Measurements from ENCODE around the gene ISYNA1. TPM values are rescaled to one million over a fixed set of nuclear protein-coding genes. Genes with fewer than 3 reads are reported as not detected.

ISYNA1 gene
- total RNA-seq, 2 donors from 2014 or later = 29.2 to 44.6 TPM

DNA sequence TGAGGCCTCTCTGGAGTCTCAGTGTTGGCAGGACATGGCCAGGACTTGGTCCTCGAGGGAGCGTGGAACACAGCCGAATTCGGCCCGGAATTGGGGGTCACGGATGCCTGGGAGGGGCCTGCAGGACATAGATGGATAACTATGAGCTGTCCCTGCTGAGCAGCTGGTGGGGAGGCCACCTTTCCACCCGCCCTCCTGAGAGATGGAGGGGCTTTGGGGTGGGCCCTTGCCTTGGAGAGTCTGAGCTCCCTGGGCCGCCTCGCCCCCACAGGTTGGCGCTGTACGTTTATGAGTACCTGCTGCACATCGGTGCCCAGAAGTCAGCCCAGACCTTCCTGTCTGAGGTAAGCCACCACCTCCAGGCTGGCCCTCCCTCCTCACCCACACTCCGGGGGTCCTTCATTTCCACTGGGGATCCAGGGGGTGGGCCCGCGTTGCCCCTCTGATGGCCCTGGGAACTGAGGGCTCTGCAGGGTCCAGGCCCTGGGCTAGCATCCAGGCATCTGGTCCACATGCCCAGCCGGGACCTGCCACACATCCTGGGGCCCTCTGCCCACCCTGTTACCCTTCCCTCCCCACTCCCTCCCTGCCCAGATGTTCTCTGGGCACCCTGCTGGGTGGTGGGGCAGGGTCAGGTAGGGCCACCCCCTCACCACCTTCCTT lies 10.7 kb downstream of the ISYNA1 start:
- DNase-seq = no peak
- intact Hi-C loops (cut with DNase I) = no loop called here
- ATAC-seq = no peak

DNA sequence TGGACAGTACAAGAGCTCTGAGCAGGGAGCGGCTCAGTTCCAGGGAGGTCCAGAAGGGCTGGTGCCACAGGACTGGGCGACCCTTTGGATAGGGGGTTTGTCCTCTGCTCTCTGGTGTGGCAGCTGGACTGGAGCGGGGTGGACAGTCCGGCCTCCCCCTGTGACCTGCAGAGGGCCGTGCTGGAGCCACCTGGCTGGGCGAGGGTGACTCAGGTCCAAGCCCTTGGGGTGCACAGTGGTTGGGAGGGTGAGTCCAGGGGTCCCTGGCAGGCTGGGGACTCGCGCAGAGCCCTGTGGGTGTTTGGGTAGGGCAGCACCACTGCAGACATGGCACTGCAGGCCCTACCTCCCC lies 11.5 kb downstream of the ISYNA1 start:
- intact Hi-C loops (cut with DNase I) = no loop called here
- no peak for ATAC-seq
- no peak for DNase-seq

DNA sequence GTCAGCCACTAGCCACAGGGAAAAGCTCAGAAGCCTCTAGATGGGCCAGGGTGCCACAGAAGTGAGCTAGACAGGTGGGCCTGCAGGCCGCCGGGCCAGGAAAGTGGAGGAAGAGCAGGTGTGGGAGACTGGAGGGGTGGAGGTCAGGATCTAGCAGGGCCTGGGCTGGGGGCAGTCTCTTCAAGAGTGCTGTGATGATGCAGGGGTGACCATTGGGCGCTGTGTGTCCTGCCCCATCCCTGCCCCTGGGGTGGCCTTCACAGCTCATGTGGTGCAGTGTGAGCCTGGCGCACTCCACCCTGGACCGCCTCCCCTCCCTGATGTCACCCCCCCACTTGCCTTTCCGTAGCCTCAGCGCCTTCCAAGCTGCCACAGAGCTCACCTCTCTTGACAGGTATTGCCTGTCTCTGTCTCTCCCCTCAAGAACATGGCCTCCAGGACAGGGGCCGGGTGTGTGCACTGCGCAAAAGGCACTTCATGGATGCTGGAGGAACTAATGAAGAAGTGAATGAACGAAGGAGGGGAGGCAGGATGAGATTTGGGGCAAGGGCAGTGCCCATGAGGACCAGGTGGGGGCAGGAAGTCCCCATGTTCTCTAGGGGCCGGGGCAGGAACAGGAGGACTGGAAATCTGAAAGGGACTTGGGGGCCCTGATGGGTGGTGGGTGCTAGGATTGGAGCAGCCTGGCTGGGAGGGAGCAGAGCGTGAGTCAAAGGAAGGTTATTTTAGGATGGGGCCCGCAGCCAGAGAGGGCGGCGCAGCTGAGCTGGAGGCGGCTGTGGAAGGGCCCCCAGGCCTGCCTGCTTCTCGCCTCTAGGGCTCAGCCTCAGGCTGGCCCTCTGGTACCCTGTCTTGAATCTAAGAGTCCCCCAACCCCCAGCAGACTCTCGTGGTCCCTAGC lies 12.2 kb downstream of the ISYNA1 start:
- DNase-seq (peak; percentile 70), ATAC-seq (peak; percentile 60 to 63)
- intact Hi-C loops (cut with DNase I) = no loop called here

DNA sequence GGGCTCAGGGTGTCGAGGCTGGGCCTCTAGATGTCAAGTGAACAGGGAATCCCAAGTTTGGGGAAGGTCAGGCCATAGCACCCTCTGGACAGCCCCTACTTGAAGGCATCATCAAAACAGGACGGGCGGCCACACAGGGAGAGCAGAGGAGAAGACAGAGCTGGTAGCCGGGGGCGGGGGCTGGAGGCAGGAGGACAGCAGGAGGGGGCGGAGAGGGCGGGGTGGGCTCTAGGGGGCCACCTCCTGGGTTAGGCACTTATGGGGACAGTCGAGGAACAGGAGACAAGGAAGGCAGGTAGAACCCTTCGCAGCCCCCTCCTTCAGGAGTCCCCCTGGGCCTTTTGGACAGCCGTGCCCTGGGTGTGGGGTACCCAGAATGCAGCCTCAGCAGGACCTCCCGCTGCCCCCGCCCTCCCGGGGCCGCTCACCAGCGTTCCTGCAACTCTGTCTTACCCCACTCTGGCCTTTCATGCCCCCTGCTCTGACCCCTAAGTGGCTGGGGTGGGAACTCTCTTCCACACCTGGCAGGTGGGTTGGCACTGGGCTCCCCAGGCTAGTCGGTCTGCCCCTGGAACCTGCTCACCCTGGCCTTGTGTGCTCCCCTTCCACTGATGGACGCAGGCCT lies 12.9 kb downstream of the ISYNA1 start:
- ATAC-seq = no peak

DNA sequence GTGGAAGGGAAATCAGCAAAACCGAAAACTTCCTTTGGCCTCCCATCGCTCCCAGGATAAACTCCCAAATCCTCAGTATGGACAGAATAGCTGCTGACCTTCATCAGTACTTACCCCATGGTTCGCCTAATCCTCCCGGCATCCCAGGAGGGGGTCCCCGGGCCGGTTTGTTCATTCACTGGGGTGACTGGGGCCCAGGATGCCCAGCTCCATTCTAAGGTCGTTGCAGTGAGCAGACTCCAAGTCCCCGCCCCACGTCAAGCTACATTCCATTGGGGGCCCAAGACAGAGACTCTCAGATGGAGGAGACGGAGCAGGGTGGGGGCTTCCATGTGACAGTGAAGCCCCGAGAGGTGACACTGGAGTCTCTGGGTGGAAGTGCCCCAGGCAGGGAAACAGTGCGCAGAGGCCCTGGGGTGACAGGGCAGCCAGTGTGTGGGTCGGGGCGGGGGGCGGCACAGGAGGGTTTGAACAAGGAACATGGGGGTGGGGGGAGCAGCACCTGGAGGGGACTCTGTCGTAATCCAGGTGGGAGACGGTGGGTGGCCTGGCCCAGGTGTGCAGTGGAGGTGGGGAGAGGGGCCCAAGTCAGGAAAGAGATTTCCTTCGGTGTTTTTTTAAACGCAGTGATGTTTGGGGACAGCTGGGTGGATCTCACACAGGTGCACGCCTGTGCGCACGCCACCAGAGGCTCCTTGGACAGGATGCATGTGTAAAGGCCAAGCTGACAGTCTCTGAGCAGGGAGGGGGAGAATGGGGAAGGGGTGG lies 13.6 kb downstream of the ISYNA1 start:
- no peak for DNase-seq
- intact Hi-C loops (cut with DNase I) = no loop called here
- no peak for ATAC-seq

More for the DNA sequence above, 12.9 kb downstream of the ISYNA1 start:
- intact Hi-C loops (cut with DNase I) = no loop called here
- DNase-seq = no peak

DNA sequence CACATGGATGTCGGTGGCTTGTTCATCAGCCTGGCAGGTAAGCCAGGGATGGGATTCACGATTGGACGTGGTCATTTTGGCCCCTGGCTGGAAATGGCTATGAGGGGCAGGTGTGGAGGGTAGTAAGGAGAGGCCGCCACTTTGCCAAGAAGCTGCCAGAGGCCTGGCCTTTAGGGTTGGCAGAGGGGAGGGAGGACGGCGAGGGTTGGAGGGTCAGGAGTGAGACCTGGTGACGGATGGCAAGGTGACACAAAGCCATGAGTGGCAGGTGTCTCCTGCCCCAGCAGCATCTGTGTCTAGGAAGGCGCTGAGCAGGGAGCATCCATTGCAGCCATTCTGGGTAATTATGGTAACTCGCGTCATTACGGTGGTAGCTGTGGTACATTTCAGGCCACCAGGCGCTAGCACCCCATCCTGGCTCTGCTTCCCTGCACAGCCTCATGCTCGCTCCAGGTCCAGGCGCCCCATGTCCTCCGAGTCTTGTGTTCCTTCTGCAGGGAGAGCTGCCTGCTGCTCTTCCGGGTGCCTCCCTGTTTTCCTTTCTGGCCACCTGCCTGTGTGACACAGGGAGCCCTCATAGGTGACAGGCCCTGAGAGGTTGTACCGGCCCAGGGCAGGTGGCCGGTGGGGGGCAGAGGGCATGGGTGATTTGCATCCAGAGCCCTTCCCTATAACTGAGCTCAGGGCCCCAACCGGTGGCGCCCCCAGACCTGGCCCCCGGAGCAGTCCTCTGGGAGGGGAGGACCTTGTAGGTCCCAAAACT lies 14.5 kb downstream of the ISYNA1 start:
- intact Hi-C loops (cut with DNase I) = no loop called here
- ATAC-seq (no peak), DNase-seq (no peak)

DNA sequence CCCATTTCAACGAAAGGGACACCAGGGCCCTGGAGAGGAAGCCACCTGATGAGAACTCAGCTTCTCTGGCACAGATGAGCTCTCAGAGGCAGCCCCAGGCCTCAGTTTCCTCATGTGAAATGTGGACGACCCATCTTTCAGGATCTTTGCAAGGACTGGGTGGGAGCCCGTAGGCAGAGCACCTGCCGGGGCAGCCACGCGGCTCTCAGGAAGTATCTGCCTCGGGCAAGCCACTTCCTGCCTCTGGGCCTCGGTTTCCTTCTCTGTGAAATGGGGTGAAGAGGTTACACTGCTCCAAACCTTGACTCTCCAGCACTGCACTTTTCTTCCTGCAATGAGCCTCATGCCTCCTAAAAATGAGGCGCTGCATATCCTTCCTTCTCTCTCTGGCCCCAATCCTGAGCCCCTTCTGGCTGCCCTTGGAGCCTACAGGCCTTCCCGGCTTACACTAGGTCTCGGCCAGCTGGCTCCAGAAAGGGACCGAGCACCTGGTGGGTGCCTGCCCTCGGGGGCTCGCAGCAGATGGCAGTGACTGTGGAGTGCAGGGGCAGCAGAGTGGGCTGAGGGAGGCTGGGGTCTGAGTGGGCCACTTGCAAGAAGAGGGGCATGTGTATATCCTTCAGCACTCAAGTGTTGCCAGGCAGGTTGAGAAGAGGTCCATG lies 15.3 kb downstream of the ISYNA1 start:
- ATAC-seq = no peak
- intact Hi-C loops (cut with DNase I) = no loop called here
- DNase-seq = no peak

DNA sequence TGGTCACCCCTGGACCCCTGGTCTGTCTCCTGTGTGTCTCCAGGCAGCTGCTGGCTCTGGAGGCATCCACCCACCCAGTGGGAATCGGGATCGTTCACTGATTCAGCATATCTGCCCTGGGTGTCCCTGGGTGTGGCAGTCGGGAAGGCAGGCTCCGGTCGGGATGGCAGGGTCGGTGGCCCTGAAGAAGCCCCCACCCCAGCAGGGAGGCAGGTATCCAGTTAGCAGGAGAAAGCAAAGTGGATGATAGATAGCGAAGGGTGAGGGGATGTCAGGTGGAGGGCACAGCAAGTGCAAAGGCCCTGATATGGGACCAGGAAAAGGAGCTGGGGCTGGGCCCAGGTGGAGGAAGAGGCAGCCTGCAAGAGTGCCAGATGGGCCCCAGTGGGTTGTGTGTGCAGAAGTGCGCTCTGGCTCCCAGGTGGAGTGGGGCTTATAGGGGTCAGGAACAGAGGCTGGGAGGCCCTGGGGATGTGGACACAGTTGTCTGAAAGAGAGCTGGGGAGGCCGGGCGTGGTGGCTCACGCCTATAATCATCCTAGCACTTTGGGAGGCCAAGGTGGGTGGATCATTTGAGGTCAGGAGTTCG lies 16.5 kb downstream of the ISYNA1 start:
- ATAC-seq = no peak
- intact Hi-C loops (cut with DNase I) = no loop called here
- no peak for DNase-seq

DNA sequence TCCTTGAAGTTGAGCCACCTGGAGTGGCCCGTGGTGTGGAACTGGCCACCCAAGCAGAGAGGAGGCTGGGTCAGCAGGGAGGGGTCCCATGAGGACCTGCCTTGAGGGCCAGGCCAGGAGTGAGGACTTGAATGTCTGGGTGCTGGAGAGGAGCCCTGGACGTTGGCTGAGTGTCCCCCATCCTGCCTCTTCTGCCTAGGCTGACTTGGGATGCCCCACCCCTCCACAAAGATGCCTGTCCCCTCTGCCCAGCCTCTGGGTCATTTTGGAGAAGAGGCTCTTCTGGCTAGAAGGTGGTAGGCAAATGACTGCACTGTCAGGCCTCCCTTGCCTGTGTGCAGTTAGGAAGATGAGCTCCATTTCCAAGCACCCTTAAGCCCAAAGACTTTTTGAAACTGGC lies 17.0 kb downstream of the ISYNA1 start:
- DNase-seq (no peak), ATAC-seq (no peak)
- intact Hi-C loops (cut with DNase I) = no loop called here

DNA sequence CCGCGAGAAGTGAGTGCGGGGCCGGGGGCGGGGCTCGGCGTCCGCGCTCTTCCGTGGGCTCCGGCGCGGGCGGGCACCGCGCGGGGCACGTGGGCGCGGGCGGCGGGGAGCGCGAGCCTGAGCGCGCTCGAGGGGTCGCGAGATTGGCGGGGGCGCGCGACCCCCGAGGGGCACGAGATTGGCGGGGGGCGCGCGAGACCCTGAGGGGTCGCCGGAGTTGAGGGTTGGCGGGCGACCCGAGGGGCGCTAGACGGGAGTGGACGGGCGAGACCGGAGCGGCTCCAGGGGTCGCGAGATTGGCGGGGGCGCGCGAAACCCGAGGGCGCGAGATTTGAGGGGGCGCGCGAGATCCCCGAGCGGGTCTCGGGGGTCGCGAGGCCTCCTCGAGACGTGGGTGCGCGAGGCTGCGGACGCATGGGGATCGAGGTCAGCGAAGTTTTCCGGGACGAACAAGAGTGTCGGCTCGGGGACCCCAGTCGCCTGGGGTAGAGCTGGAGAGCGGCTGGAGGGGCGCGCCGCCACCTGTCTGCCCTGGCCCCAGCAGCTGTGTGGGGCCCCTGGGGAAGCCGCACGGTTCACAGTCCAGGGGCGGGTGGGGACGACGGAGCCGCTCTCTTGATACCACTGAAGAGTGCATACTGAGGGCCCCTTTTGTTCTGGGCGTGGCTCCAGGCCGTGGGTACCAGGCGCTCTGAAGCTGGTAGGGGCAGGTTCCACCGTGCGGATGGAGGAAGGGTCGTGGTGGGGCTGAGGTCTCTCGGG lies 18.1 kb downstream of the ISYNA1 start:
- intact Hi-C loops (cut with DNase I) = loop anchor here in 1 of 2 donors (10.0 kb wide), 1 partner anchor 215 kb away; the partner anchor contains the start of gene RAB3A
- peak; percentile 55 for DNase-seq
- no peak for ATAC-seq

DNA sequence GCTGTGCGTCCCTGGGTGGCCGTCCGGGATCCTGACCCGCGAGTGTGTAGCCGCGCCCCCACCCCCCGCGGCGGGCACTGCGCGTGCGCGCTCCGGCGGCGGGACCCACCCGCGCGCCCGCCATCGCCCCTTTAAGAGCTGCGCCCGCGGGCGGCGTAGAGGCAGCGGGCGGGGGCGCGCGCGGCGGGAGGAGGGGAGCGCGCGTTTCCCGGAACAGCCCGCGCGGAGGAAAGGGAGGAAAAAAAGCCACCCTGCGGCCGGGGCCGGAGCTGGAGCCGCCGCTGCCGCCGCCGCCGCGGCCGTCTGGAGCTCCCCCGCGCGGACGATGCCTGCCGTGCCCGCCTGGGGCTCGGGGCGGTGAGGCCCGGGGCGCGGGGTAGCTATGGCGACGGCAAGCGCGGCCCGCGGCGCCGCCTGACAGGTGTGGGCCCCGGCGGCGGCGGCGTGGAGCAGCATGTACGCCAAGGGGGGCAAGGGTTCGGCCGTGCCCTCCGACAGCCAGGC lies 18.7 kb downstream of the ISYNA1 start, which contains the start of gene SSBP4:
TSS of gene SSBP4 (plus strand) at position 204 of the 504 bp plus-strand sequence. CDS start at position 455, 251 bp downstream.
- intact Hi-C loops (cut with DNase I) = loop anchor here in 1 of 2 donors (10.0 kb wide), 1 partner anchor 214 kb away; the partner anchor contains the start of gene RAB3A
- DNase-seq (peak; percentile 75), ATAC-seq (peak; percentile 15 to 31)

DNA sequence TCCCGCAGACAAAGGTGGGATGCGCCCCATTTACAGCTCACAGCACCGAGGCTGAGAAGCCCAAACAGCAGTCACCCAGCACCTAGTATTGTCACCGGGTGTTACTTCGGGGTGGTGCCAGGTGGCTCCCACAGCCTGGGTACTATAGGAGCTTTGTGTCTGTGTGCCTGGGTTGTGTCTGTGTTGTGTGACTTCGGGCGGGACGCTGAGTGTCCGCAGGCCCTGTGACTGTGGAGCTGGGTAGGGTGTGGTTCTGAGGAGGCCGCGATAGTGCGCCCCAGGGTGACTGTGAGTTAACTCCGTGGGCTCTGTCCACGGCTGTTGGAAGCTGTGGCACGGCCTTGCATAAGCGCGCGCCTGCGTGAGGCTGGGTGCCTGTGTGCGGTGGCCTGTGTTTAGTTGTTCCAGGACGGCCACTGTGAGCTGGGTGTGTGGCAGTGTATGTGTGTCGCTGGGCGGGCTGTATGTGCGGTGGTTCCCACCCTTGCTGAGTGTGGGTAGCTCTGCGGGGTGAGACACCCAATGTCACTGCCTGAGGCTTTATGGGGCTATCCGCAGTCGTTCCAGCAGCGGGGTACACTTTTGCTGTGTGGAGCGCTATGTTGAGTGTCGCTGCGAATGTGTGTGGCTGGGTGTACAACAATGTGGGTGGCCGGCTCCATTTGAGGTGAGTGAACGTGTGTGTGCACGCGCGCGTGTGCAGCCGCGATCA lies 19.3 kb downstream of the ISYNA1 start:
- DNase-seq (peak; percentile 60), ATAC-seq (peak; percentile 0)
- intact Hi-C loops (cut with DNase I) = loop anchor here in 1 of 2 donors (10.0 kb wide), 1 partner anchor 214 kb away; the partner anchor contains the start of gene RAB3A

DNA sequence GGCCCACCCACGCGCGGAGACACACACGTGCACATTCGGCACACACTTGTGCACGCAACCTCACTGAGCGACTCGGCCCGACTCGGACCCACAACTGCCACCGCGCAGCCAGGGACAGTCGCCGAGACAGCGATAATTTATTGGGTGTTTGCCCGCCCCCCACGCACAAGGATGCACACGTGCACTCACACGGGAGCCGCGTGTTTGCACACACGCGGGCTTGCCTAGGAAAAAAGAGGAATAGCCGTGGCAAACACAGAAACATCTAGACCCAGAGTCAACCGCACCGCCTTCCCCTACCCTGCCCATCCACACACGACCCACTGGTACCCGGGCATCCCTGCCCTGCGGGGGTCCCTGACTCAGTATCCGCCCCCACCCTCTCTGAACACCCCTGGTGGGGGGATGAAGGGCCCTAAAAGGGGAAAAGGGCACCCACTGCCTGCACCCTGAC lies 19.9 kb downstream of the ISYNA1 start:
- DNase-seq (peak; percentile 68), ATAC-seq (no peak)
- intact Hi-C loops (cut with DNase I) = loop anchor here in 1 of 2 donors (10.0 kb wide), 1 partner anchor 213 kb away; the partner anchor contains the start of gene RAB3A

DNA sequence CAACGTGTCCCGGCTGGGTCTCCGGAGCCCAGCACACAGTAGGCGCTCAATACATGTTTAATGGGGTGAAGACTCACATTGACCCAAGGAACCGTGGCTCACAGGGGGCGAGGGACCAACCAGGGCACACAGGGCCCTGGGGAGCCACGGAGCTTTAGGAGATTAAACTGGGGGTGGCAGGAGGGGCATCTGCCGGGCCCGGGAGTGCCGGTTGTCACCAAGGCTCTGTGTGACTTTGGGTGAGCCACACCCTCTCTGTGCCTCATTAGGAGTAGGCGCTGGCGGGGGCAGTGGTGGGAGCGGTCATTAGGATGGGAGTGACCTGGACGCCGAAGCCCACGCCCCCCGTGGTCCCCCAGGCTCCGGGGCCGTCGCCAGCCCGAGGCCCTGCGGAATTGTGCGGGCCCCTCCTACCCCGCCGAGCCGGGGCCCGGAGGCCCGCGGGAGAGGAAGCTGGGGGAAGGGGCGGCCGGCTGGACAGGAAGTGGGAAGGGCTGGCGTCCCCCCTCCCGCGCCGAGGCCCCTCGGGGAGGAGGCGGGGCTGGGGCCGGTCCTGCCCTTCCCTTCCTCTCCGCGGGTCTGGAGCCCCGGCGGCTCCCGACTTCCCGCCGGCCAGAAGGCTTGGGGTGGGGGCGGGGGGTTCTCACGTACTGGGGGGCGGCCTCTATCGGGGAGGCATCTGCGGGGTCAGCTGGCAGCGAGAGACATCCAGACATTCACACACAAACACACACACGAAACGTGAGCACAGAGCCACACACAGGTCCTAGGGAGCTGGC lies 20.5 kb downstream of the ISYNA1 start:
- peak; percentile 56 to 63 for ATAC-seq
- intact Hi-C loops (cut with DNase I) = loop anchor here in 1 of 2 donors (10.0 kb wide), 1 partner anchor 213 kb away; the partner anchor contains the start of gene RAB3A
- peak; percentile 91 for DNase-seq

DNA sequence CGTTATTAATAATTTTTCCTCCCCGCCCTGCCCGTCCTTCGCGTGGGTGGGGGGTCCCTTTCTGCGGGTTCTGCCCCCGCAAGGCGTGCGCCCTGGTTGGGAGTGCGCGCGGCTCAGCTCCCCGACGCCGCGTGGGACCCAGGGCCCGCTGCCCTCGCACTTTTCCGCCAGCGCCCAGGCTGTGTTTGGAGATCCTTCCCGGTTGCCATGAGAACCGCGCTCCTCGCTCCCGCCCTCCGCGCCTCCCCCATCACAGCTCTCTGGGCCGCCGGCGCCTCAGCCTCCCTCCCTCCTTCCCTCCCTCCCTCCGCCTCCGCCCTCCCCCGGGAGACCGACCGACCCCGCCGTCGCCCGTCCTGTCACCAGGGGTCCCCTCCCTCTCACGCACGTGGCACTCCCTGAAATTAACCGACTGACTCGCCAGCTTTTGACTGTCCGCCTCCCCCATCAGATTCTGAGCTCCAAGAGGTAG lies 21.1 kb downstream of the ISYNA1 start:
- intact Hi-C loops (cut with DNase I) = loop anchor here in 1 of 2 donors (10.0 kb wide), 1 partner anchor 212 kb away; the partner anchor contains the start of gene RAB3A
- ATAC-seq (peak; percentile 61 to 72), DNase-seq (peak; percentile 94)

All from left cardiac atrium (tissue), 4 donors.